Nephron progenitor cell (in vitro differentiated cells): ENCODE results near the gene WWOX.

Source experiments
- DNase-seq: peaks from one replicate; pipeline ENCODE4 v3.0.0; 2021
- H3K27ac Mint-ChIP-seq: 2 replicates; pipeline ENCODE4 v1.8.0; 2021; ENCODE audit warnings: mild to moderate bottlenecking, moderate library complexity, mixed read lengths
- H3K27me3 Mint-ChIP-seq: 2 replicates; pipeline ENCODE4 v1.8.0; 2021; ENCODE audit warnings: mild to moderate bottlenecking, low read depth, mixed read lengths; ENCODE audit not compliant: poor library complexity
- H3K36me3 Mint-ChIP-seq: 2 replicates; pipeline ENCODE4 v1.8.0; 2021; ENCODE audit warnings: low read depth, mixed read lengths
- H3K4me1 Mint-ChIP-seq: 2 replicates; pipeline ENCODE4 v1.8.0; 2021; ENCODE audit warnings: mixed read lengths
- H3K4me3 Mint-ChIP-seq: 2 replicates; pipeline ENCODE4 v1.8.0; 2021; ENCODE audit warnings: mild to moderate bottlenecking, moderate library complexity, mixed read lengths
- H3K9me3 Mint-ChIP-seq: 2 replicates; pipeline ENCODE4 v1.8.0; 2021; ENCODE audit warnings: mild to moderate bottlenecking, moderate library complexity, mixed read lengths
- CTCF ChIP-seq: fragments of 200-600 bp; sonication (generic); IDR thresholded peaks from 2 replicates; pipeline ENCODE4 v1.5.0; 2021; ENCODE audit warnings: antibody characterized with exemption

Gene WWOX

GRCh38 chr16:78211946-78212345, 112.5 kb downstream of the WWOX start:
- TF ChIP-seq CTCF = no peak
- Mint-ChIP-seq H3K27ac (no peak overlapping the region), H3K27me3 (peaks cover 4% of the 10 kb centered on the region), H3K9me3 (peaks cover 1% of the 10 kb centered on the region), H3K4me3 (no peak overlapping the region), H3K4me1 (peaks cover 24% of the 10 kb centered on the region), H3K36me3 (peaks cover 1% of the 10 kb centered on the region)
- no peak for DNase-seq

DNA sequence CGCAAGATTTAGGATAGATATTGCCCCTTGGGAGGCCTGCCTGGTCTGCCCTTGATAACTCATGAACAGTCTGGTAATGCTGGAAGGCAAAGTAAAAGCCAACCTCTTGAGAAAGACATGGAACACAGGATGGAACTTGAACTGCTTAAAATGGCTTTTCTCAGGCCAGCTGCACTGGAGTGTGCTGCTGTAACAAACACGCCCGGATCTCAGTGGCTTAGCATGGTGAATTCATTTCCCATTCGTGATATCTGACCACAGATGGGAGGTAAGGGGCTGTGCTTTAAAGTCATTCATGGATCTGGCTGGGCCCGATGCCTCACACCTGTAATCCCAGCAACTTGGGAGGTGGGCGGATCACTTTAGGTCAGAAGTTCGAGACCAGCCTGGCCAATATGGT, 113.2 kb downstream of the WWOX start:
- peaks cover 24% of the 10 kb centered on the region for H3K4me1 Mint-ChIP-seq
- no peak for DNase-seq
- H3K36me3 Mint-ChIP-seq = peaks cover 5% of the 10 kb centered on the region
- H3K4me3 Mint-ChIP-seq = no peak overlapping the region
- TF ChIP-seq CTCF = no peak
- no peak overlapping the region for H3K27ac Mint-ChIP-seq
- peaks cover 5% of the 10 kb centered on the region for H3K9me3 Mint-ChIP-seq
- peaks cover 8% of the 10 kb centered on the region for H3K27me3 Mint-ChIP-seq

DNA sequence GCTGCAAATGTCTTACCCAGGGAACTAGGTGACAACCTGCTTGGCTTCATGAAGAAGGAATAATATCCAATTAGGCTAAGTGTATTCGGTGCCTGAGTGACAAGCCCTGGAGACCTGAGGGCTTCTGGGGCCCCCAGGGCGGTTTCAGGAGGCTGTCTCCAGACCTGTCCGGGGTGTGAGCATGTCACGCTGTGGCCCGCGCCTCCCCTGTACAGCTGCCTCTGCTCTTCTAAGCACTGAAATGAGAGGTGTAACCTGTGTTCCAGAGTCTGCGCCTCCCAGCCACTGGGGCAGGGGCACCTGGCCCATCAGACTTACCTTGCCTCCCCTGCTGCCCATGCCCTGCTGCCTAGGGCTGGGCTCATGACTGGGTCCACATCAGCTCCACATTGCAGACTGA, 114.3 kb downstream of the WWOX start:
- peaks cover 28% of the 10 kb centered on the region for H3K4me1 Mint-ChIP-seq
- TF ChIP-seq CTCF = no peak
- no peak overlapping the region for H3K4me3 Mint-ChIP-seq
- peaks cover 5% of the 10 kb centered on the region for H3K36me3 Mint-ChIP-seq
- peaks cover 8% of the 10 kb centered on the region for H3K27me3 Mint-ChIP-seq
- DNase-seq = no peak
- H3K9me3 Mint-ChIP-seq = peaks cover 5% of the 10 kb centered on the region
- no peak overlapping the region for H3K27ac Mint-ChIP-seq

DNA sequence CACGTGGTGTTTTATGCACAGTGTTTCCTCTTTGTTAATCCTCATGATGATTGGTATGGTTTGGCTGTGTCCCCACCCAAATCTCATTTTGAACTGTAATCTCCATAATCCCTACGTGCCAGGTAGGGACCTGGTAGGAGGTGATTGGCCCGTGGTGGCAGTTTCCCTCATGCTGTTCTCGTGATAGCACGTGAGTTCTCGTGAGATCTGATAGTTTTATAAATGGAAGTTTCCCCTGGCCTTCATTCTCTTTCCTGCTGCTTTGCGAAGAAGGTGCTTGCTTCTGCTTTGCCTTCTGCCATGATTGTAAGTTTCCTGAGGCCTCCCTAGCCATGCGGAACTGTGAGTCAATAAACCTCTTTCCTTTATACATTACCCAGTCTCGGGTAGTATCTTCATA, 115.8 kb downstream of the WWOX start:
- H3K4me1 Mint-ChIP-seq = peaks cover 24% of the 10 kb centered on the region
- TF ChIP-seq CTCF = no peak

DNA sequence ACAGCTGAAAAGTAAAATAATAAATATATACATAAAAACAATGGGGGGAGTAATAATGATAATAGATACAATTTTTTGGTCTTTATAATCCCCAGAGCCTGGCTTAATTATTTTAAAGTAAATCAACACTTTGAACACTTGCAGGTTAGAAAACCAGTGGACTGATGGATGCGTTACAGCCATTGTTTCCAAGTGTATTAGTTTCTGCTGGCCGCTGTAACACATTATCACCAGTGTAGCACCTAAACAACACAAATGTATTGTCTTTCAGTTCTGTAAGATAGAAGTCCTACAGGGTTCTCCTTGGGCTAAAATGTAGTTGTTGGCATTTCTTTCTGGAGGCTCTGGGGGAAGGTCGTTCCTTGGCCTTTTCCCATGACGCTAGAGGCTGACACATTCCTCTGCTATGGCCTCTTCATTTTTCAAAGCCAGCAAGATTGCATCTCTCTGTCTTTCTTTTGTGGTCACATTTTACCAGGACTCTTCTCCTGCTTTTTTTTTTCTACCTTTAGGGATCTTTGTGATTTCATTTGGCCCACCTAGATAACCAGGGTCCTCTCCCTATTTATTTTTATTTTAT, 116.8 kb downstream of the WWOX start:
- Mint-ChIP-seq H3K4me3 (no peak overlapping the region), H3K36me3 (peaks cover 5% of the 10 kb centered on the region), H3K9me3 (peaks cover 5% of the 10 kb centered on the region), H3K4me1 (peaks cover 19% of the 10 kb centered on the region), H3K27me3 (peaks cover 8% of the 10 kb centered on the region), H3K27ac (no peak overlapping the region)
- TF ChIP-seq CTCF = no peak
- no peak for DNase-seq

More for the DNA sequence above, 115.8 kb downstream of the WWOX start:
- no peak overlapping the region for H3K27ac Mint-ChIP-seq
- H3K27me3 Mint-ChIP-seq = peaks cover 8% of the 10 kb centered on the region
- H3K9me3 Mint-ChIP-seq = peaks cover 5% of the 10 kb centered on the region
- peaks cover 5% of the 10 kb centered on the region for H3K36me3 Mint-ChIP-seq
- DNase-seq = no peak
- H3K4me3 Mint-ChIP-seq = no peak overlapping the region

DNA sequence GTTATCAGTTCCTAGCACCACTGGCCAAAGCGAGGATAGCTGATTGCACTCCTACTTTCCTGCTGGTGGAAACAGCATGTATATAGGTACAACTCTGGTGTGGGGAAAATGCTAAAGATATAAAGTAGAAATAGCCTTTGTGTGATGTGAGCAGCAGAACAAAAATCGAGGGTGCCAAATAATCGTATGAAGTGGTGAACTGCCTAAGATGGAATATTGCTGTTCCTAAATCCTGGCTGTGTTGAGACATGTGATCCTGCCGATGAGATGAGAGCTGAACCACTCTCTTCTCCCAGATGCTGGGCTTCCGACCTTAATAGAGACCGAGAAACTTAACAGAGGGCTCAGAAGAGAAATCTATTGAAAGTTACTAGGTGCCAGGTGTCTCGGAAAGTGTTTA, 117.8 kb downstream of the WWOX start:
- peaks cover 5% of the 10 kb centered on the region for H3K9me3 Mint-ChIP-seq
- H3K4me1 Mint-ChIP-seq = peaks cover 28% of the 10 kb centered on the region
- no peak for DNase-seq
- TF ChIP-seq CTCF = no peak
- peaks cover 5% of the 10 kb centered on the region for H3K36me3 Mint-ChIP-seq
- no peak overlapping the region for H3K4me3 Mint-ChIP-seq
- H3K27me3 Mint-ChIP-seq = peaks cover 8% of the 10 kb centered on the region
- peak overlapping the region; percentile 49 for H3K27ac Mint-ChIP-seq
